ENCODE results near the gene GBA2. TPM values are rescaled to one million over a fixed set of nuclear protein-coding genes. Genes with fewer than 3 reads are reported as not detected.
A peak's percentile ranks its signal among the peaks of the same experiment; 100 is the strongest.

GBA2 gene
- total RNA-seq, 1 donor from 2014 or later, result 52.1 TPM

DNA sequence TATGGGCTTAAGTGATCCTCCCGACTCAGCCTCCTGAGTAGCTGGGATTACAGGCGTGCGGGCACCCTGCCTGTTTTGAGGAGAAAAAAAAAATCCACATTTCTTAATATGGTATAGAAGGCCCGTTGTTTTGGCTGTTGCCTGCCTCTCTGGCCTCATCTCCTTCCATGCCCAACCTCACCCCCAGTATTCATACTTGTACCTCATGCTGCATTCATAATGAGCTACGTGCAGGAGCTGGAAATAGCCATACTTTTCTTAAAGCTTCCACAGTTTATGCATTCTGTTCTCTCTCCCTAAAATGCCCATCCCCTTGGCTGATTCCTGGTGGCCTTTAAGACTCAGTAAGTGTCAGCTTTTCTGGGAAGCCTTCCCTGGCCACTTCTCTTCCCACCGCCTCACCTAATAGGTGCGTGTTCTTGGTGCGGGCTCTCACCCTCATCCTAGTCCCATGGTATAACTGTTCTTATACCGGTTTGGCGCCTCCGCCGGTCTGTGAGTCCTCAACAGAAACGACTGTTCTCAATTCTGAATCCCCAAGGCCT lies 57.2 kb downstream of the GBA2 start:
- no peak for DNase-seq (ENCODE audit: low spot score)
- peaks cover 53% of the 10 kb centered on the region for H3K4me1 Mint-ChIP-seq (ENCODE audit: low read depth)
- H3K27ac Mint-ChIP-seq (ENCODE audit: unreplicated experiment), result peak overlapping the region; percentile 98

DNA sequence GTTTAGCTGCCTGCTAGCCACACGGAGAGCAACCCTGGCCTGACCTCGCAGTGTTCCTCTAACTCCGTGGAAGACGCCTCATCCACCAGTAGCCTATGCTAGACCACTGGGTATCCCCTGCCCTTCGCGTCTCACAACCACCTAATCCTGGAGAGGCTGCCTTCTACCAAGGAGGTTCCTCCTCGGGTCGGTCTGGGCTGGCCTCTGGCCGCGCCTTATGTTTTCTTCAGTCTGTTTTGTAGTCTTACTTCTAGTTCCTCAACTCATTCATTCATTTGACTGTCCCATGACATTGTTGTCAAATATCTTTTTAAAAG lies 57.7 kb downstream of the GBA2 start:
- DNase-seq (ENCODE audit: low spot score), result no peak
- no peaks in the 10 kb centered on the region for H3K9me3 Mint-ChIP-seq (ENCODE audit: low read depth)
- H3K27ac Mint-ChIP-seq (ENCODE audit: unreplicated experiment), result peak overlapping the region; percentile 98
- TF ChIP-seq, protein P1, sequence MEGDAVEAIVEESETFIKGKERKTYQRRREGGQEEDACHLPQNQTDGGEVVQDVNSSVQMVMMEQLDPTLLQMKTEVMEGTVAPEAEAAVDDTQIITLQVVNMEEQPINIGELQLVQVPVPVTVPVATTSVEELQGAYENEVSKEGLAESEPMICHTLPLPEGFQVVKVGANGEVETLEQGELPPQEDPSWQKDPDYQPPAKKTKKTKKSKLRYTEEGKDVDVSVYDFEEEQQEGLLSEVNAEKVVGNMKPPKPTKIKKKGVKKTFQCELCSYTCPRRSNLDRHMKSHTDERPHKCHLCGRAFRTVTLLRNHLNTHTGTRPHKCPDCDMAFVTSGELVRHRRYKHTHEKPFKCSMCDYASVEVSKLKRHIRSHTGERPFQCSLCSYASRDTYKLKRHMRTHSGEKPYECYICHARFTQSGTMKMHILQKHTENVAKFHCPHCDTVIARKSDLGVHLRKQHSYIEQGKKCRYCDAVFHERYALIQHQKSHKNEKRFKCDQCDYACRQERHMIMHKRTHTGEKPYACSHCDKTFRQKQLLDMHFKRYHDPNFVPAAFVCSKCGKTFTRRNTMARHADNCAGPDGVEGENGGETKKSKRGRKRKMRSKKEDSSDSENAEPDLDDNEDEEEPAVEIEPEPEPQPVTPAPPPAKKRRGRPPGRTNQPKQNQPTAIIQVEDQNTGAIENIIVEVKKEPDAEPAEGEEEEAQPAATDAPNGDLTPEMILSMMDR (IDR thresholded peaks at IDR 0.05), result no peak
- H3K36me3 Mint-ChIP-seq (ENCODE audit: low read depth), result peaks cover 16% of the 10 kb centered on the region
- peaks cover 53% of the 10 kb centered on the region for H3K4me1 Mint-ChIP-seq (ENCODE audit: low read depth)
- peak overlapping the region; percentile 76 for H3K4me3 Mint-ChIP-seq (ENCODE audit: unreplicated experiment)
- H3K27me3 Mint-ChIP-seq (ENCODE audit: low read depth), result no peaks in the 10 kb centered on the region

More for the DNA sequence above, 57.2 kb downstream of the GBA2 start:
- H3K9me3 Mint-ChIP-seq (ENCODE audit: low read depth), result no peaks in the 10 kb centered on the region
- TF ChIP-seq, protein P1 (IDR thresholded peaks at IDR 0.05), result peak; percentile 21
- H3K4me3 Mint-ChIP-seq (ENCODE audit: unreplicated experiment), result peak overlapping the region; percentile 76
- H3K27me3 Mint-ChIP-seq (ENCODE audit: low read depth), result no peaks in the 10 kb centered on the region
- H3K36me3 Mint-ChIP-seq (ENCODE audit: low read depth), result peaks cover 15% of the 10 kb centered on the region

DNA sequence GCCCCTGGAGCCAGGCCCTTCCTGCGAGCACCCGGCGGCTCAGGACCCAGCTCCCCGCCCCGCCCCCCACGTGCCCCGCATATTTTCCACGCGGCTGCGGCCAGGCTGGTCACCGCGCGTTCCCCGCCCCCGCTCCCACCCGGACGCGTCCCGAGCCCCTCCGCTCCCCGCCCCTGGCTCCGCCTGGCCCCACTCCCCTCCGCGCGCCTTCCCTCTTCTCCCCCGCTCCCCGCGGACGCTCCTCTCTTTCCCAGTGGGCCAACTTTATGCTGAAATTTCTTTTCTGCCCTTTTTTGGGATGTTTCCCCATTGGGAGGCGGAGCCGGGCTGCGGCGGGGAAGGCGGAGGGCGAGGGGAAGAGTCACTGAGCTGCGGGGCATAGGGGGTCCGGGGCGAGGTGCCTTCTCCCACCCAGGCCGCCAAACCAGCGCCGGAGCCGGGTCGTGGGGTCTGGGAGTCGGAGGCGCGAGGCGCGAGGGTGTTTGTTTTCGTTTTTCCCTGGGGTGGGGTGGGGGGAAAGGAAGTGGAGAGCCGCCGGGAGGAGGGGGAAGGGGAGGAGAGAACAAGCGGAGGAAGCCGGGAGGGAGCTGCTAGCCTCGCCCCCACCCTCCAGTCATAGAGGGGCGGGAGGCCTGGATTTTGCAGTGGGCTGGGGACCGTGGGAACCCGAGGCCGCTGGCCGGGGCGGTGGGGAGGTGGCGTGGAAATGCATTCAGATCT lies 58.3 kb downstream of the GBA2 start:
- Mint-ChIP-seq H3K4me1 (ENCODE audit: low read depth) (peaks cover 52% of the 10 kb centered on the region), H3K27me3 (ENCODE audit: low read depth) (no peaks in the 10 kb centered on the region), H3K9me3 (ENCODE audit: low read depth) (no peaks in the 10 kb centered on the region), H3K27ac (ENCODE audit: unreplicated experiment) (peak overlapping the region; percentile 98), H3K4me3 (ENCODE audit: unreplicated experiment) (peak overlapping the region; percentile 99), H3K36me3 (ENCODE audit: low read depth) (peaks cover 18% of the 10 kb centered on the region)
- peak; percentile 92 for DNase-seq (ENCODE audit: low spot score)
- TF ChIP-seq, protein P1 (IDR thresholded peaks at IDR 0.05), result no peak

DNA sequence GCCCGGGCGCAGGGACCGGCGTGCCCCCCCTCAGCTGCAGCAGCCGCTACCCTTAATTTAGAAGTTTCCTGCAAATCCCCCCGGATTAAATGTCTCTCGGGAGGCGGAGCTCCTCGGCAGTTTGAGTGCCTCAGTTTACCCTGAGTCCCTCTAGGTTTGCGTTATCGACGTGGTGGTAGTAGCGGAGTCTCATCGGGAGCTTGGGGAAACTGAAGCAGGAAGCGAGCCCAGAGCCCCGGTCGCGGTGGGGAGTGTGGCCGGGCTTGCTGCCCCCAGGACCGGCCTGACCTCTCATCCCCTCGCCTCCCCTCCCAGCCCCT lies 58.8 kb downstream of the GBA2 start:
- DNase-seq (ENCODE audit: low spot score), result no peak

DNA sequence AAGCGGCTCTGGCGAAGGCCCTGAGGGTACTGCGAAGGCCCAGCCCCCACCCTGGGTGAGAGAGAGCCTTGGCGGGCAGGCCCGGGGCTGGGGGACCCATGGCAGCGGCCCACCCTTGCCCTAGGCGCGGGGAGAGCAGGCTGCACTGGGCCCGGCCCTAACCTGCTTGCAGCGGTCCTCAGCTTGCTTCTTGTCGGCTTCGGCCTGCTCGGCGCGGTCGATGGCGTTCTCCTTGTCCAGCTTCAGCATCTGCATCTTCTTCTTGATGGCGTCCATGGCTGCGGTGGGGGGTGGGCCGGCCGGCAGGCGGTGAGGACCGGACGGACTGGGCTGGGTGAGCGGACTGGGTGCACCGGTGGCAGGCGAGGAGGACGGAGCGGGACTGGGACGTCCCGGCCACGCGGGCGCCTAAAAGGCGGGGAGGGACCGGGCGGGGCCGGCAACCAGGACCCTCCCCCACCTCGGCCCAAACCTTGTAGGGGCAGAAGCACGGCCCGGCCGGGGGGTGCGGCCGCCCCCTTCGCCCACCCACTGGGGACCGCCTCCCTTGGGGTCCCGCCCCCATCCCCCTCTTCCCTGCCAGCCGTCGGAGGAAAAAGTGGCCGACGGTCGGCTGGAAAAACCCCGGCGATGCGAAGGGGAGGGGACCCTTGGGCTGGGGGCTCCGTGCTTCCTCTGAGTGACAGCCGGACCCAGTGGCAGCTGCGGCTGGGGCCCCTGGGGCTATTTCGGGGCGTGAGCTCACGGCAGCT lies 59.3 kb downstream of the GBA2 start, which contains the start of gene TPM2:
TPM2 (minus strand) TSS at position 384 of the 752 bp plus-strand sequence; CDS start at position 276, 108 bp downstream.
- H3K4me1 Mint-ChIP-seq (ENCODE audit: low read depth), result peaks cover 55% of the 10 kb centered on the region
- no peaks in the 10 kb centered on the region for H3K9me3 Mint-ChIP-seq (ENCODE audit: low read depth)

More for the DNA sequence above, 58.8 kb downstream of the GBA2 start:
- TF ChIP-seq, protein P1 (IDR thresholded peaks at IDR 0.05), result no peak
- Mint-ChIP-seq H3K9me3 (ENCODE audit: low read depth) (no peaks in the 10 kb centered on the region), H3K27ac (ENCODE audit: unreplicated experiment) (peak overlapping the region; percentile 91), H3K4me3 (ENCODE audit: unreplicated experiment) (peak overlapping the region; percentile 99), H3K4me1 (ENCODE audit: low read depth) (peaks cover 55% of the 10 kb centered on the region), H3K27me3 (ENCODE audit: low read depth) (no peaks in the 10 kb centered on the region), H3K36me3 (ENCODE audit: low read depth) (peaks cover 22% of the 10 kb centered on the region)

More for the DNA sequence above, 59.3 kb downstream of the GBA2 start, which contains the start of gene TPM2:
- peak within 1 kb of the TSS; percentile 99 for H3K4me3 Mint-ChIP-seq (ENCODE audit: unreplicated experiment)
- peak; percentile 93 for DNase-seq (ENCODE audit: low spot score)
- no peaks in the 10 kb centered on the region for H3K27me3 Mint-ChIP-seq (ENCODE audit: low read depth)
- peaks cover 23% of the 10 kb centered on the region for H3K36me3 Mint-ChIP-seq (ENCODE audit: low read depth)
- H3K27ac Mint-ChIP-seq (ENCODE audit: unreplicated experiment), result peak within 1 kb of the TSS; percentile 98
- TF ChIP-seq, protein P1 (IDR thresholded peaks at IDR 0.05), result no peak

Data from chondrocyte (in vitro differentiated cells).